H1 (cell line): ENCODE data around the gene ATP2A3.

Experiments
- BRCA1 ChIP-seq: IDR thresholded peaks from 2 replicates; pipeline ENCODE4 v1.6.1; 2012; ENCODE audit warnings: low read depth, low read length, improper control_type of control experiment
- CEBPB ChIP-seq: IDR thresholded peaks from 2 replicates; pipeline ENCODE4 v1.6.1; 2012; ENCODE audit warnings: low read depth, low read length
- CTCF ChIP-seq, 3 experiments: IDR thresholded peaks; 1 replicate in 2 of 3; 2 replicates in 1 of 3; pipeline versions ENCODE4 v1.5.1 to v1.6.1; 2011; ENCODE audit warnings: low read length in 3 of 3, mild to moderate bottlenecking in 3 of 3, inconsistent platforms in 2 of 3, low read depth in 1 of 3, moderate library complexity in 1 of 3; ENCODE audit not compliant: insufficient read depth in 1 of 3; ENCODE audit errors: control extremely low read depth in 1 of 3
- GTF2F1 ChIP-seq: IDR thresholded peaks from 2 replicates; pipeline ENCODE4 v1.6.1; 2012; ENCODE audit warnings: low read depth, low read length, improper control_type of control experiment, borderline replicate concordance
- KDM1A ChIP-seq: fragments of 200-600, 300-600 bp; sonication (generic); IDR thresholded peaks from 2 replicates; pipeline ENCODE4 v1.7.1; 2016; ENCODE audit warnings: mild to moderate bottlenecking, low read length, borderline replicate concordance
- POLR2A ChIP-seq, 2 experiments: IDR thresholded peaks; 1 replicate in 1 of 2; 2 replicates in 1 of 2; pipeline ENCODE4 v1.6.1; 2011; ENCODE audit warnings: low read depth in 2 of 2, low read length in 2 of 2, mild to moderate bottlenecking in 2 of 2; ENCODE audit errors: control extremely low read depth in 1 of 2
- RNF2 ChIP-seq: fragments of 200-900, 300-1000 bp; sonication (generic); IDR thresholded peaks from 2 replicates; pipeline ENCODE4 v1.7.1; 2016; ENCODE audit warnings: borderline replicate concordance, low read depth, mild to moderate bottlenecking, antibody characterized with exemption, low read length; ENCODE audit not compliant: poor library complexity, severe bottlenecking; ENCODE audit errors: missing control alignments
- SUZ12 ChIP-seq: fragments of 200-600 bp; sonication (generic); IDR thresholded peaks from 2 replicates; pipeline ENCODE4 v1.6.1; 2012; ENCODE audit warnings: mild to moderate bottlenecking, inconsistent platforms, low read length, moderate library complexity, mixed read lengths
- TEAD4 ChIP-seq: IDR thresholded peaks from 2 replicates; pipeline ENCODE4 v1.6.1; 2012; ENCODE audit warnings: low read depth, low read length, inconsistent platforms, mixed read lengths

GRCh38 chr17:3970668-3971067 is 6.4 kb upstream of the ATP2A3 start:
- TF ChIP-seq TEAD4: no peak
- no peak for TF ChIP-seq CTCF (IDR thresholded peaks at IDR 0.05; ENCODE audit: control extremely low read depth in 1 of 3, insufficient read depth in 1 of 3, low read depth in 1 of 3, low read length in 3 of 3)
- no peak for TF ChIP-seq BRCA1
- TF ChIP-seq POLR2A (IDR thresholded peaks at IDR 0.05; ENCODE audit: control extremely low read depth in 1 of 2, low read depth in 2 of 2, low read length in 2 of 2): no peak
- TF ChIP-seq GTF2F1: no peak
- TF ChIP-seq RNF2: no peak
- no peak for TF ChIP-seq CEBPB
- no peak for TF ChIP-seq SUZ12
- TF ChIP-seq KDM1A: peak; percentile 37; the same call in 1 of the 2 replicates
